MCF 10A (cell line): ENCODE results near the gene IQSEC1. TPM values are rescaled to one million over a fixed set of nuclear protein-coding genes. Genes with fewer than 3 reads are reported as not detected.

Experiments
- BruUV-seq: library from RNA; stranded (reverse); fragments of 400-500 nt; replicated peaks from 2 replicates; lab custom pipeline; 2021; lab: Mats Ljungman, UMichigan
- CTCF ChIA-PET: fragments of 300-600 bp; sonication (Branson Sonifier 250); formaldehyde crosslinking; extraction: SDS; loops from one replicate; lab custom pipeline; 2021; ENCODE audit warnings: antibody characterized with exemption, inconsistent platforms; lab: Yijun Ruan, JAX
- POLR2A ChIA-PET: fragments of 300-600, 350-650 bp; sonication (Branson Sonifier 250); formaldehyde crosslinking; extraction: SDS; loops from one replicate; lab custom pipeline; 2020; ENCODE audit warnings: antibody characterized with exemption, inconsistent platforms; lab: Yijun Ruan, JAX
- DNase-seq: peaks from one replicate; pipeline ENCODE4 v3.0.0-alpha.2; 2018; ENCODE audit not compliant: unreplicated experiment
- H3K27ac Mint-ChIP-seq: one replicate; pipeline ENCODE4 v1.8.0; 2022; ENCODE audit warnings: mild to moderate bottlenecking, low read depth, mixed read lengths; ENCODE audit not compliant: unreplicated experiment
- H3K27me3 Mint-ChIP-seq: one replicate; pipeline ENCODE4 v1.8.0; 2022; ENCODE audit warnings: mixed read lengths; ENCODE audit not compliant: insufficient read depth, unreplicated experiment
- H3K36me3 Mint-ChIP-seq: one replicate; pipeline ENCODE4 v1.8.0; 2022; ENCODE audit warnings: mild to moderate bottlenecking, moderate library complexity, mixed read lengths; ENCODE audit not compliant: insufficient read depth, unreplicated experiment
- H3K4me1 Mint-ChIP-seq: one replicate; pipeline ENCODE4 v1.8.0; 2022; ENCODE audit warnings: mixed read lengths; ENCODE audit not compliant: insufficient read depth, unreplicated experiment
- H3K4me3 Mint-ChIP-seq: one replicate; pipeline ENCODE4 v1.8.0; 2022; ENCODE audit warnings: mild to moderate bottlenecking, moderate library complexity, mixed read lengths; ENCODE audit not compliant: unreplicated experiment
- H3K9me3 Mint-ChIP-seq: one replicate; pipeline ENCODE4 v1.8.0; 2022; ENCODE audit warnings: mixed read lengths; ENCODE audit not compliant: unreplicated experiment
- CTCF ChIP-seq: fragments of 200-600 bp; IDR thresholded peaks from one replicate; pipeline ENCODE4 v1.8.0; 2022; ENCODE audit warnings: antibody characterized with exemption, mild to moderate bottlenecking; ENCODE audit not compliant: unreplicated experiment
- intact Hi-C: fragments of 100-400 bp; cut with micrococcal nuclease; formaldehyde crosslinking; loops from 2 replicates; pipeline ENCODE4 v1.14.1; 2022
- total RNA-seq: library from RNA; stranded (reverse); gene quantifications from 2 replicates; pipeline ENCODE4 v1.2.3, GENCODE V29; 2022

IQSEC1 gene
- total RNA-seq, 1 experiment from 2014 or later = 18.7 TPM

- peaks cover 33% of the 10 kb centered on the region for H3K27me3 Mint-ChIP-seq
- ChIA-PET CTCF (interaction anchor here (0.6 to 1.5 kb wide), 7 partner anchors 18 to 1048 kb away, joined by 3 to 4 read pairs (median 3); no protein-coding TSS in a partner anchor), POLR2A (no interaction called here)
- no peak overlapping the region for H3K4me3 Mint-ChIP-seq
- no peaks in the 10 kb centered on the region for H3K4me1 Mint-ChIP-seq
- no peak for TF ChIP-seq CTCF
- intact Hi-C loops = no loop called here
- BruUV-seq = no TSS peak
- DNase-seq = no peak
- no peaks in the 10 kb centered on the region for H3K9me3 Mint-ChIP-seq
- H3K27ac Mint-ChIP-seq = no peak overlapping the region
- no peaks in the 10 kb centered on the region for H3K36me3 Mint-ChIP-seq
Observed at GRCh38 chr3:13111173-13111872, 38.1 kb upstream of the IQSEC1 start.

- Mint-ChIP-seq H3K27ac (no peak overlapping the region), H3K4me3 (no peak overlapping the region), H3K9me3 (no peaks in the 10 kb centered on the region), H3K4me1 (no peaks in the 10 kb centered on the region), H3K27me3 (peaks cover 27% of the 10 kb centered on the region), H3K36me3 (no peaks in the 10 kb centered on the region)
- ChIA-PET CTCF (interaction anchor here (0.7 to 1.1 kb wide), 4 partner anchors 18 to 539 kb away, joined by 3 read pairs; no protein-coding TSS in a partner anchor), POLR2A (no interaction called here)
- intact Hi-C loops = no loop called here
- DNase-seq = no peak
- no TSS peak for BruUV-seq
- no peak for TF ChIP-seq CTCF
Observed at GRCh38 chr3:13110678-13111116, 37.5 kb upstream of the IQSEC1 start.

GRCh38 chr3:13109516-13109915 is 36.3 kb upstream of the IQSEC1 start:
- no TSS peak for BruUV-seq
- DNase-seq = no peak
- TF ChIP-seq CTCF = no peak
- ChIA-PET POLR2A (no interaction called here), CTCF (interaction anchor here (0.5 to 0.6 kb wide), 3 partner anchors 9 to 545 kb away, joined by 3 to 4 read pairs (median 3); no protein-coding TSS in a partner anchor)
- H3K27ac Mint-ChIP-seq = no peak overlapping the region
- H3K4me3 Mint-ChIP-seq = no peak overlapping the region
- H3K9me3 Mint-ChIP-seq = no peaks in the 10 kb centered on the region
- intact Hi-C loops = no loop called here
- peaks cover 22% of the 10 kb centered on the region for H3K27me3 Mint-ChIP-seq
- H3K4me1 Mint-ChIP-seq = no peaks in the 10 kb centered on the region
- H3K36me3 Mint-ChIP-seq = no peaks in the 10 kb centered on the region

- Mint-ChIP-seq H3K36me3 (no peaks in the 10 kb centered on the region), H3K27me3 (peaks cover 24% of the 10 kb centered on the region), H3K9me3 (no peaks in the 10 kb centered on the region), H3K4me3 (no peak overlapping the region), H3K4me1 (no peaks in the 10 kb centered on the region), H3K27ac (no peak overlapping the region)
- CTCF ChIA-PET = interaction anchor here (0.6 kb wide), 1 partner anchor 84 kb away, joined by 3 read pairs; no protein-coding TSS in a partner anchor
- no peak for TF ChIP-seq CTCF
- DNase-seq = no peak
- intact Hi-C loops = no loop called here
- POLR2A ChIA-PET = no interaction called here
- no TSS peak for BruUV-seq
Observed at GRCh38 chr3:13108861-13109260, 35.6 kb upstream of the IQSEC1 start.
